ENCODE data around the gene CD164. TPM values are rescaled to one million over a fixed set of nuclear protein-coding genes. Genes with fewer than 3 reads are reported as not detected.

Gene CD164
- total and polyA plus RNA-seq, 2 of the 13 experiments (the other 11 are each of a cell fraction or from before 2014, with no cell fraction given), result 222 to 293 TPM

- in situ Hi-C loops (cut with HindIII; ENCODE audit: extremely low pct_ligation_motif_present, low pct_unique_long_range_greater_than_20kb), result no loop called here
- 76% methylated on average over 12 of the region's 12 CpGs for WGBS (ENCODE audit: low lambda C conversion rate)
- POLR2A ChIA-PET, result no interaction called here
Observed at GRCh38 chr6:109396046-109396718, 13.9 kb upstream of the CD164 start.

GRCh38 chr6:109393886-109394281 lies 11.6 kb upstream of the CD164 start:
- Histone ChIP-seq H2AFZ (ENCODE audit: low read length) (no peak overlapping the region), H4K20me1 (ENCODE audit: insufficient read depth, low read length) (no peaks in the 10 kb centered on the region), H3K9me3 (ENCODE audit: low read length) (no peaks in the 10 kb centered on the region), H3K36me3 (replicated peaks in 1 of 2; ENCODE audit: control insufficient read depth in 1 of 2, insufficient read depth in 2 of 2, low read length in 2 of 2) (no peaks in the 10 kb centered on the region), H3K4me2 (ENCODE audit: low read depth, low read length) (no peak overlapping the region), H3K27me3 (ENCODE audit: control insufficient read depth in 1 of 2, insufficient read depth in 2 of 2, low read length in 2 of 2) (peaks cover 1 to 2% of the 10 kb centered on the region in 2 experiments; a peak in 1 of 5 replicates), H3K4me3 (replicated peaks in 1 of 3; ENCODE audit: insufficient read depth in 1 of 3, low read depth in 2 of 3, low read length in 3 of 3) (no peak overlapping the region), H3K27ac (ENCODE audit: extremely low read length, insufficient read depth, low read length) (no peak overlapping the region), H3K9ac (ENCODE audit: insufficient read depth, low read depth, low read length) (no peak overlapping the region), H3K79me2 (ENCODE audit: insufficient read depth, low read length) (no peaks in the 10 kb centered on the region), H3K4me1 (ENCODE audit: insufficient read depth, low read length) (peaks cover 6% of the 10 kb centered on the region; the same call in 1 of the 2 replicates)
- in situ Hi-C loops (cut with HindIII; ENCODE audit: extremely low pct_ligation_motif_present, low pct_unique_long_range_greater_than_20kb) (no loop called here), intact Hi-C loops (cut with micrococcal nuclease; ENCODE audit: unreplicated experiment) (no loop called here)
- no peak for TF ChIP-seq RCOR2 (CRISPR knock-in tag; IDR thresholded peaks at IDR 0.05)
- TF ChIP-seq SMYD3 (CRISPR knock-in tag; IDR thresholded peaks at IDR 0.05), result no peak
- peak; percentile 54 for TF ChIP-seq FOSL2 (CRISPR knock-in tag; IDR thresholded peaks at IDR 0.05)
- ATAC-seq (no peak; the same call in 2 of the 3 replicates), FAIRE-seq (no peak), DNase-seq (ENCODE audit: low spot score) (no peak)
- BruUV-seq (replicated peaks), result no TSS peak
- CTCF ChIA-PET (ENCODE audit: low intra/inter-chr PET ratio, low total read pairs), result no interaction called here
- POLR2A ChIA-PET, result interaction anchor here (1.0 kb wide), 1 partner anchor 9 kb away, joined by 5 read pairs; no protein-coding TSS in a partner anchor
- WGBS (ENCODE audit: low lambda C conversion rate), result 30% methylated on average over 2 of the region's 2 CpGs

More at GRCh38 chr6:109396046-109396718, 13.9 kb upstream of the CD164 start:
- H3K4me2 ChIP-seq (ENCODE audit: low read depth, low read length), result no peak overlapping the region
- no peaks in the 10 kb centered on the region for H3K9me3 ChIP-seq (ENCODE audit: low read length)
- intact Hi-C loops (cut with micrococcal nuclease; ENCODE audit: unreplicated experiment), result no loop called here
- CTCF ChIA-PET (ENCODE audit: low intra/inter-chr PET ratio, low total read pairs), result interaction anchor here (2.2 kb wide), 1 partner anchor 208 kb away, joined by 24 read pairs; no protein-coding TSS in a partner anchor
- no peaks in the 10 kb centered on the region for H3K79me2 ChIP-seq (ENCODE audit: insufficient read depth, low read length)
- H3K4me1 ChIP-seq (ENCODE audit: insufficient read depth, low read length), result peaks cover 5% of the 10 kb centered on the region; the same call in 1 of the 2 replicates
- no peak overlapping the region for H3K4me3 ChIP-seq (replicated peaks in 1 of 3; ENCODE audit: insufficient read depth in 1 of 3, low read depth in 2 of 3, low read length in 3 of 3)
- H3K27ac ChIP-seq (ENCODE audit: extremely low read length, insufficient read depth, low read length), result no peak overlapping the region
- no peaks in the 10 kb centered on the region for H3K36me3 ChIP-seq (replicated peaks in 1 of 2; ENCODE audit: control insufficient read depth in 1 of 2, insufficient read depth in 2 of 2, low read length in 2 of 2)
- H4K20me1 ChIP-seq (ENCODE audit: insufficient read depth, low read length), result no peaks in the 10 kb centered on the region
- no TSS peak for BruUV-seq (replicated peaks)
- H2AFZ ChIP-seq (ENCODE audit: low read length), result no peak overlapping the region
- DNase-seq (ENCODE audit: low spot score), result no peak
- TF ChIP-seq ZFP36L1 (CRISPR knock-in tag; IDR thresholded peaks at IDR 0.05) (no peak), ZEB1 (IDR thresholded peaks at IDR 0.05; ENCODE audit: insufficient replicate concordance, low read depth) (no peak), ZNF33A (CRISPR knock-in tag; IDR thresholded peaks at IDR 0.05; ENCODE audit: borderline replicate concordance) (no peak)
- peaks cover 0 to 2% of the 10 kb centered on the region in 2 experiments; a peak in 1 of 5 replicates for H3K27me3 ChIP-seq (ENCODE audit: control insufficient read depth in 1 of 2, insufficient read depth in 2 of 2, low read length in 2 of 2)
- no peak for FAIRE-seq
- no peak for ATAC-seq
- no peak overlapping the region for H3K9ac ChIP-seq (ENCODE audit: insufficient read depth, low read depth, low read length)

Data from HepG2 (cell line).